Coronary artery (tissue), 2 donors: ENCODE measurements around the gene NOC4L.

Experiments
- DNase-seq: peaks from one replicate; pipeline ENCODE4 v3.0.0-alpha.2; 2017; ENCODE audit warnings: low spot score
- H3K27ac ChIP-seq, 2 donors: fragments of 200-600 bp; sonication (generic); one replicate each; pipeline ENCODE4 v1.5.1; 2016 to 2019
- H3K4me3 ChIP-seq: fragments of 200-600 bp; sonication (generic); 2 replicates; pipeline ENCODE4 v1.5.1; 2016; ENCODE audit warnings: mild to moderate bottlenecking, moderate library complexity
- TF ChIP-seq, protein P1 (sequence below): fragments of 200-600 bp; sonication (generic); IDR thresholded peaks from one replicate; pipeline ENCODE4 v1.5.1; 2019; ENCODE audit warnings: antibody characterized with exemption

NOC4L gene

GRCh38 chr12:132154341-132154761 is 10.1 kb downstream of the NOC4L start:
- H3K27ac ChIP-seq = no peak overlapping the region
- no peak for DNase-seq
- TF ChIP-seq, protein P1, sequence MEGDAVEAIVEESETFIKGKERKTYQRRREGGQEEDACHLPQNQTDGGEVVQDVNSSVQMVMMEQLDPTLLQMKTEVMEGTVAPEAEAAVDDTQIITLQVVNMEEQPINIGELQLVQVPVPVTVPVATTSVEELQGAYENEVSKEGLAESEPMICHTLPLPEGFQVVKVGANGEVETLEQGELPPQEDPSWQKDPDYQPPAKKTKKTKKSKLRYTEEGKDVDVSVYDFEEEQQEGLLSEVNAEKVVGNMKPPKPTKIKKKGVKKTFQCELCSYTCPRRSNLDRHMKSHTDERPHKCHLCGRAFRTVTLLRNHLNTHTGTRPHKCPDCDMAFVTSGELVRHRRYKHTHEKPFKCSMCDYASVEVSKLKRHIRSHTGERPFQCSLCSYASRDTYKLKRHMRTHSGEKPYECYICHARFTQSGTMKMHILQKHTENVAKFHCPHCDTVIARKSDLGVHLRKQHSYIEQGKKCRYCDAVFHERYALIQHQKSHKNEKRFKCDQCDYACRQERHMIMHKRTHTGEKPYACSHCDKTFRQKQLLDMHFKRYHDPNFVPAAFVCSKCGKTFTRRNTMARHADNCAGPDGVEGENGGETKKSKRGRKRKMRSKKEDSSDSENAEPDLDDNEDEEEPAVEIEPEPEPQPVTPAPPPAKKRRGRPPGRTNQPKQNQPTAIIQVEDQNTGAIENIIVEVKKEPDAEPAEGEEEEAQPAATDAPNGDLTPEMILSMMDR = no peak
- peak overlapping the region; percentile 63 for H3K4me3 ChIP-seq

GRCh38 chr12:132154941-132155770 is 10.9 kb downstream of the NOC4L start:
- TF ChIP-seq, protein P1 = no peak
- no peak overlapping the region for H3K4me3 ChIP-seq
- no peak overlapping the region for H3K27ac ChIP-seq
- DNase-seq = no peak

- no peak overlapping the region for H3K27ac ChIP-seq
- no peak overlapping the region for H3K4me3 ChIP-seq
- TF ChIP-seq, protein P1 = no peak
- DNase-seq = no peak
Observed at GRCh38 chr12:132155771-132156572, 11.7 kb downstream of the NOC4L start.

- TF ChIP-seq, protein P1 = no peak
- Histone ChIP-seq H3K27ac (no peak overlapping the region), H3K4me3 (no peak overlapping the region)
- no peak for DNase-seq
Observed at GRCh38 chr12:132156573-132157325, 12.5 kb downstream of the NOC4L start.

DNA sequence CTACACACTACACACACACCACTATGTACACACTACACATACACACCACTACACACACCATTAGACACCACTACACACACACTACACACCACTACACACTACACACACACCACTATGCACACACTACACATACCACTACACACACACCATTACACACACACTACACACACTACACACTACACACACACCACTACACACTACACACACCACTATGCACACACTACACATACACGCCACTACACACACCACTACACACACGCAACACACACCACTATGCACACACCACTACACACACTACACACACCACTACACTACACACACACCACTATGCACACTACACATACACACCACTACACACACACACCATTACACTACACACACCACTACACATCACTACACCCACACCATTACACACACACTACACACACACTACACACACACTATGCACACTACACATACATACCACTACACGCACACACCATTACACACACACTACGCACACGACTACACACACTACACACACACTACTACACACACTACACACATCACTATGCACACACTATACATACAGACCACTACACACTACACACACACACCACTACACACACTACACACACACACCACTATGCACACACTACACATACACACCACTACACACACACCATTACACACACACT is 13.6 kb downstream of the NOC4L start:
- no peak for DNase-seq
- TF ChIP-seq, protein P1 = no peak
- no peak overlapping the region for H3K4me3 ChIP-seq
- no peak overlapping the region for H3K27ac ChIP-seq

DNA sequence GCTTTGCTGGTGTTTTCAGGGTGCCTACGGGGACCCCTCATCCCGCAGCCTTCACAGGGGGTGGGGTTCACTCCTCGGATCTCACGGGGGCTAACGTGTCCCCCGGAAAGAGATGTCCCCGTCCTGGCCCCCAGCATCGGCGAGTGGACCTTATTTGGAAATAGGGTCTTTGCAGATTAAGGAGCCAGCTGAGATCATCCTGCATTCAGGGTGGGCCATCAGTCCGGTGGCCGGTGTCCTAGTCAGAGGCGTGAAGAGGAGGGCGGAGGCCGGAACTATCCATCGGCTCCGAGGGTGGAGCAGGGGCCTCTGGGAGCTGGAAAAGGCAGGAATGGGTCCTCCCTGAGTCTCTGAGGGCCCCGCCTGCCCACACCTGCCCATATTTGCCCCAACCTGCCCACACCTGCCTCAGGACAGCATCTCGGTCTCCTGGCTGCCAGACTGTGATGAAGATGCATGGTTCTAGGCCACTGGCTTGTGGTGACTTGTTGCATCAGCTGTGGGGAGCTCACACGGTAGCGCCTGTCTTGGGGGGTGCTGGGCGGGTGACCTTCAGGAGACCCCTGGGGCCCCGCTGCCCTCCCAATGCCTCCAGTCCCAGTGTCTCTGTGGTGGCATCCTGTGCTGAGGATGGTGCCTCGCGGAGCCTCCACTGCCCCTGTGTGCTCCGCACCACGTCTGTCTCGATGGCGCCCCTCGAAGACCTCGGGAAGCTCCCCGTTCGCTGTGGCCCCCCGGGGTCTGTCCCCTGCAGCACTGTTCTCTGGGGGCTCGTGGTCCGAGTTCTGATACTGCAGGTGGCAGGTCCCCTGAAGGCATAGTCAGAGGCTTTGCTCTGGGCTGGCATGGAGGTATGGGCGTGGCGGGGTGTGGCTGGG is 14.7 kb downstream of the NOC4L start:
- no peak overlapping the region for H3K27ac ChIP-seq
- TF ChIP-seq, protein P1 = no peak
- DNase-seq = no peak
- H3K4me3 ChIP-seq = no peak overlapping the region
